ENCODE data around the gene GAMT.

GAMT gene

DNA sequence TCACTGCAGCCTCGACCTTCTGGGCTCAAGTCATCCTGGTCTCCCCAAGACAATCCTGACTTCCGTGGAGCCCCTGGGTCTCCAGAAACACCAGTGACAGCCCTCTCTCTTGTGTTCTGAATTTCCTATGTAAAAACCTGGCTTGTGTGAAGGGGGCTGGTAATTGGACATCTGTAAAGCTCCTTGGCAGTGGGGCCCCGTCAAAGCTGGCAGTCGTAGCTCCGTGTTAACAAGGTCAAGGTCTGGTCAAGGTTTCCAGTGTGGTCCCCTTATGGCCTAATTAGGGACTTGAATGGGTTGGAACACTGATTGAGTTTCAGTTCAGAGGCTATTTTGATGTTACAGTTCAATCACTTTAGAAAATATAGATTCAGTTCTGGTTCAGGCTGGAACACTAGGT lies 50.5 kb downstream of the GAMT start:
- H3K27ac ChIP-seq (ENCODE audit: low read length) = no peak overlapping the region
- no peak overlapping the region for H3K4me3 ChIP-seq (ENCODE audit: low read length)
- H3K9ac ChIP-seq (ENCODE audit: low read length) = no peak overlapping the region
- H3K4me1 ChIP-seq (ENCODE audit: control insufficient read depth, low read depth, low read length) = peaks cover 4% of the 10 kb centered on the region
- H3K27me3 ChIP-seq (ENCODE audit: control insufficient read depth, insufficient read depth, low read length) = no peaks in the 10 kb centered on the region
- H3K9me3 ChIP-seq (ENCODE audit: control insufficient read depth, low read depth, low read length) = no peaks in the 10 kb centered on the region
- H3K36me3 ChIP-seq (ENCODE audit: control insufficient read depth, low read depth, low read length) = no peaks in the 10 kb centered on the region

DNA sequence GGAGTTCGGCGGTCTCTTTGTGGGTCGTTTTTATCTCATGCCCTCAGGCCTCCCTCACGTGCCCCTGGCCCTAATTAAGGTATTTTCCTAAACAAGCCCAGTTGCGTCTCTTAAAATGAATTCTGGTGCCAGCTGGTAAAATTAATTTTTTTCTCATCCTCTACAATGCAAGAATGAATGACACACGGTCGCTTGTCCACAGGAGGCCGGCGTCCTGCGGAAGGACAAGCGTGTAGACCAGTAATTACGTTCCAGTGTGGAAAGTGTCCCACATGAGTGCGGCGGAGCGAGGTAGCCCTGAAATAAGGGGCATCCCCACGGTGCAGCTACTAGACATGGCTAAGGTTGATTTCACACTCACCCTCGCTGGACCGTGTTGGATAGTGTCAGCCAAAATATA lies 52.1 kb downstream of the GAMT start:
- H3K9me3 ChIP-seq (ENCODE audit: control insufficient read depth, low read depth, low read length) = no peaks in the 10 kb centered on the region
- no peak overlapping the region for H3K9ac ChIP-seq (ENCODE audit: low read length)
- no peaks in the 10 kb centered on the region for H3K4me1 ChIP-seq (ENCODE audit: control insufficient read depth, low read depth, low read length)
- no peaks in the 10 kb centered on the region for H3K27me3 ChIP-seq (ENCODE audit: control insufficient read depth, insufficient read depth, low read length)
- H3K27ac ChIP-seq (ENCODE audit: low read length) = no peak overlapping the region
- no peaks in the 10 kb centered on the region for H3K36me3 ChIP-seq (ENCODE audit: control insufficient read depth, low read depth, low read length)
- H3K4me3 ChIP-seq (ENCODE audit: low read length) = no peak overlapping the region
